SK-N-SH (cell line): ENCODE measurements around the gene SCNN1B. TPM values are rescaled to one million over a fixed set of nuclear protein-coding genes. Genes with fewer than 3 reads are reported as not detected.

Source experiments
- CTCF ChIA-PET: fragments of 300-600, 350-600 bp; formaldehyde crosslinking; extraction: SDS; loops from one replicate; lab custom pipeline; 2021; lab: Yijun Ruan, JAX
- POLR2A ChIA-PET: fragments of 350-600 bp; sonication (Branson Sonifier 250); formaldehyde crosslinking; extraction: SDS; loops from one replicate; lab custom pipeline; 2020; ENCODE audit warnings: antibody characterized with exemption, inconsistent platforms; lab: Yijun Ruan, JAX
- DNase-seq: peaks from one replicate; pipeline ENCODE4 v3.0.0; 2012
- H2AFZ ChIP-seq: fragments of 200-600 bp; sonication (generic); 2 replicates; pipeline ENCODE4 v1.8.1; 2016; ENCODE audit warnings: antibody characterized with exemption, mild to moderate bottlenecking, low read depth
- H3F3A ChIP-seq: fragments of 200-600 bp; sonication (generic); replicated peaks from 2 replicates; pipeline ENCODE3; 2016; ENCODE audit warnings: antibody characterized with exemption, mild to moderate bottlenecking; ENCODE audit not compliant: insufficient read depth
- H3K27ac ChIP-seq, 2 experiments: fragments of 200-500 bp in 1 of 2; fragments of 200-600 bp in 1 of 2; sonication (Bioruptor generic) in 1 of 2; sonication (generic), shearing (Covaris generic) in 1 of 2; 2 replicates each; pipeline versions ENCODE4 v1.5.1 to v1.6.1; 2014 to 2016; ENCODE audit warnings: low read depth in 2 of 2, inconsistent platforms in 1 of 2, low read length in 1 of 2, mild to moderate bottlenecking in 1 of 2, mixed read lengths in 1 of 2
- H3K27me3 ChIP-seq: fragments of 200-600 bp; sonication (generic), shearing (Covaris generic); 2 replicates; pipeline ENCODE4 v1.6.1; 2016; ENCODE audit warnings: mixed run types; ENCODE audit not compliant: insufficient read depth
- H3K36me3 ChIP-seq, 2 experiments: fragments of 200-500 bp in 1 of 2; fragments of 200-600 bp in 1 of 2; sonication (Bioruptor generic) in 1 of 2; sonication (generic) in 1 of 2; replicated peaks in 1 of 2; 2 replicates each; pipeline versions ENCODE3 to v1.5.1; 2014 to 2016; ENCODE audit warnings: low read length in 1 of 2, mild to moderate bottlenecking in 1 of 2; ENCODE audit not compliant: insufficient read depth in 2 of 2, control insufficient read depth in 1 of 2
- H3K4me1 ChIP-seq, 2 experiments: fragments of 200-500 bp in 1 of 2; fragments of 200-600 bp in 1 of 2; sonication (Bioruptor generic) in 1 of 2; sonication (generic), shearing (Covaris generic) in 1 of 2; 2 replicates each; pipeline versions ENCODE4 v1.5.1 to v1.6.1; 2014 to 2016; ENCODE audit warnings: low read depth in 1 of 2, low read length in 1 of 2, mixed run types in 1 of 2; ENCODE audit not compliant: insufficient read depth in 2 of 2, control insufficient read depth in 1 of 2
- H3K4me2 ChIP-seq: fragments of 200-600 bp; sonication (generic), shearing (Covaris generic); 2 replicates; pipeline ENCODE4 v1.6.1; 2017; ENCODE audit warnings: mixed run types
- H3K4me3 ChIP-seq, 2 experiments: fragments of 200-500 bp in 1 of 2; fragments of 200-600 bp in 1 of 2; sonication (Bioruptor generic) in 1 of 2; sonication (generic), shearing (Covaris generic) in 1 of 2; 2 replicates each; pipeline versions ENCODE4 v1.5.1 to v1.8.1; 2014 to 2016; ENCODE audit warnings: low read depth in 2 of 2, inconsistent platforms in 1 of 2, low read length in 1 of 2, mild to moderate bottlenecking in 1 of 2, mixed read lengths in 1 of 2, moderate library complexity in 1 of 2
- H3K79me2 ChIP-seq: fragments of 200-600 bp; sonication (generic); 2 replicates; pipeline ENCODE4 v1.8.1; 2017; ENCODE audit warnings: mild to moderate bottlenecking; ENCODE audit not compliant: insufficient read depth
- H3K9ac ChIP-seq: fragments of 200-600 bp; sonication (generic); 2 replicates; pipeline ENCODE4 v1.6.1; 2017; ENCODE audit warnings: mixed run types
- H3K9me2 ChIP-seq: fragments of 200-600 bp; sonication (generic); 2 replicates; pipeline ENCODE4 v1.6.1; 2017; ENCODE audit warnings: mixed run types
- H3K9me3 ChIP-seq: fragments of 200-600 bp; sonication (generic); 2 replicates; pipeline ENCODE4 v1.6.1; 2017; ENCODE audit warnings: mixed run types, mild to moderate bottlenecking, moderate library complexity
- H4K20me1 ChIP-seq: fragments of 200-600 bp; sonication (generic); 2 replicates; pipeline ENCODE4 v1.6.1; 2017; ENCODE audit warnings: mild to moderate bottlenecking, mixed run types; ENCODE audit not compliant: insufficient read depth
- CHD2 ChIP-seq: fragments of 150-350 bp; IDR thresholded peaks from 2 replicates; pipeline ENCODE4 v1.6.1; 2018; ENCODE audit warnings: low read length; ENCODE audit not compliant: partially characterized antibody
- ELF1 ChIP-seq: IDR thresholded peaks from 2 replicates; pipeline ENCODE4 v1.4.0; 2012
- EP300 ChIP-seq, 2 experiments: IDR thresholded peaks; 2 replicates each; pipeline versions ENCODE4 v1.4.0 to v1.6.1; 2012; ENCODE audit warnings: borderline replicate concordance in 1 of 2, low read depth in 1 of 2, low read length in 1 of 2
- EZH2phosphoT487 ChIP-seq: fragments of 200-600 bp; sonication (generic); IDR thresholded peaks from 2 replicates; pipeline ENCODE4 v1.6.1; 2017; ENCODE audit warnings: low read depth, mixed run types, mild to moderate bottlenecking, antibody characterized with exemption, moderate library complexity, borderline replicate concordance
- FOSL2 ChIP-seq: IDR thresholded peaks from 2 replicates; pipeline ENCODE4 v1.4.0; 2012; ENCODE audit warnings: low read depth, mild to moderate bottlenecking, moderate library complexity, borderline replicate concordance
- FOXJ3 ChIP-seq: sonication (generic); formaldehyde crosslinking; IDR thresholded peaks from 2 replicates; pipeline ENCODE4 v1.5.1; 2020; ENCODE audit warnings: mild to moderate bottlenecking, missing genetic modification reagents
- FOXM1 ChIP-seq: IDR thresholded peaks from 2 replicates; pipeline ENCODE4 v1.4.0; 2012; ENCODE audit warnings: low read depth, mild to moderate bottlenecking
- IRF3 ChIP-seq: fragments of 150-350 bp; IDR thresholded peaks from 2 replicates; pipeline ENCODE4 v1.6.1; 2016; ENCODE audit warnings: mild to moderate bottlenecking, low read depth, low read length
- JUND ChIP-seq: IDR thresholded peaks from 2 replicates; pipeline ENCODE4 v1.4.0; 2012
- MEF2A ChIP-seq: IDR thresholded peaks from 2 replicates; pipeline ENCODE4 v1.4.0; 2012; ENCODE audit warnings: low read depth, borderline replicate concordance
- MXI1 ChIP-seq: IDR thresholded peaks from 2 replicates; pipeline ENCODE4 v1.6.1; 2012; ENCODE audit warnings: mild to moderate bottlenecking, low read depth, low read length, improper control_type of control experiment
- NRF1 ChIP-seq: IDR thresholded peaks from 2 replicates; pipeline ENCODE4 v1.6.1; 2012; ENCODE audit warnings: low read depth, mild to moderate bottlenecking, low read length
- PBX3 ChIP-seq: IDR thresholded peaks from 2 replicates; pipeline ENCODE4; 2012
- POLR2AphosphoS5 ChIP-seq: IDR thresholded peaks from 2 replicates; pipeline ENCODE4 v1.6.1; 2012; ENCODE audit warnings: low read depth, low read length
- REST ChIP-seq: IDR thresholded peaks from 2 replicates; pipeline ENCODE4 v1.6.1; 2012; ENCODE audit warnings: mild to moderate bottlenecking, low read depth, low read length, moderate library complexity
- TAF1 ChIP-seq: IDR thresholded peaks from 2 replicates; pipeline ENCODE4 v1.6.1; 2012; ENCODE audit warnings: low read depth, mild to moderate bottlenecking, low read length, moderate library complexity, borderline replicate concordance
- TCF12 ChIP-seq: IDR thresholded peaks from 2 replicates; pipeline ENCODE4 v1.4.0; 2012
- TEAD4 ChIP-seq: IDR thresholded peaks from 2 replicates; pipeline ENCODE4 v1.4.0; 2012; ENCODE audit warnings: mild to moderate bottlenecking, borderline replicate concordance; ENCODE audit not compliant: insufficient read depth
- USF1 ChIP-seq: IDR thresholded peaks from 2 replicates; pipeline ENCODE4 v1.4.0; 2012; ENCODE audit warnings: low read depth, borderline replicate concordance
- YY1 ChIP-seq: IDR thresholded peaks from 2 replicates; pipeline ENCODE4 v1.4.0; 2012; ENCODE audit warnings: low read depth, mild to moderate bottlenecking
- ZBTB33 ChIP-seq: IDR thresholded peaks from 2 replicates; pipeline ENCODE4 v1.4.0; 2012; ENCODE audit warnings: low read depth, borderline replicate concordance
- WGBS: methylation state at CpG from one replicate; pipeline ENCODE4 v1.1.6; 2017; ENCODE audit warnings: low lambda C conversion rate; 5-methylcytosine and 5-hydroxymethylcytosine counted together
- polyA plus RNA-seq, 3 experiments: library from polyadenylated mRNA; depleted of rRNA; stranded (reverse); fragments of >200 nt; gene quantifications; 2 replicates each; pipeline ENCODE4 v1.2.3, GENCODE V29; 2012

Gene SCNN1B
- polyA plus RNA-seq, 1 of the 3 experiments (the other 2 are of a cell fraction): not detected

- CTCF ChIA-PET: no interaction called here
- TF ChIP-seq YY1 (no peak), PBX3 (no peak), FOSL2 (no peak), EP300 (IDR thresholded peaks at IDR 0.05; ENCODE audit: borderline replicate concordance in 1 of 2, low read depth in 1 of 2, low read length in 1 of 2) (no peak), JUND (no peak), MXI1 (no peak), ELF1 (no peak), CHD2 (no peak), NRF1 (no peak), USF1 (no peak), IRF3 (no peak)
- TF ChIP-seq, all 33 proteins: peak for 0
- H4K20me1 ChIP-seq: no peaks in the 10 kb centered on the region
- no peak overlapping the region for H3K9ac ChIP-seq
- H3K79me2 ChIP-seq: no peaks in the 10 kb centered on the region
- no peak for DNase-seq
- no peaks in the 10 kb centered on the region for H3K27me3 ChIP-seq
- H3K36me3 ChIP-seq: no peaks in the 10 kb centered on the region
- H3K4me2 ChIP-seq: no peak overlapping the region
- no peak overlapping the region for H3K4me3 ChIP-seq
- 54% methylated on average over 2 of the region's 2 CpGs for WGBS
- H2AFZ ChIP-seq: no peak overlapping the region
- no peaks in the 10 kb centered on the region for H3K9me2 ChIP-seq
- H3K27ac ChIP-seq: no peak overlapping the region
- no peaks in the 10 kb centered on the region for H3K9me3 ChIP-seq
- H3K4me1 ChIP-seq: no peaks in the 10 kb centered on the region
- H3F3A ChIP-seq: no peaks in the 10 kb centered on the region
- POLR2A ChIA-PET: no interaction called here
These were observed 15.6 kb downstream of the SCNN1B start for GRCh38 chr16:23317751-23318150.

GRCh38 chr16:23318639-23319038, 16.5 kb downstream of the SCNN1B start:
- CTCF ChIA-PET: interaction anchor here (1.4 kb wide), 1 partner anchor 137 kb away, joined by 3 read pairs; no protein-coding TSS in a partner anchor
- Histone ChIP-seq H3K79me2 (no peaks in the 10 kb centered on the region), H4K20me1 (no peaks in the 10 kb centered on the region), H3K9ac (no peak overlapping the region), H3K27me3 (no peaks in the 10 kb centered on the region), H3K9me3 (no peaks in the 10 kb centered on the region), H3F3A (no peaks in the 10 kb centered on the region), H3K4me1 (no peaks in the 10 kb centered on the region), H3K4me3 (no peak overlapping the region)
- DNase-seq: no peak
- POLR2A ChIA-PET: no interaction called here
- TF ChIP-seq NRF1 (no peak), FOXM1 (no peak), TAF1 (no peak), TCF12 (no peak), EZH2phosphoT487 (no peak), REST (no peak), TEAD4 (no peak), POLR2AphosphoS5 (no peak), FOXJ3 (CRISPR knock-in tag) (no peak), ELF1 (no peak), EP300 (IDR thresholded peaks at IDR 0.05; ENCODE audit: borderline replicate concordance in 1 of 2, low read depth in 1 of 2, low read length in 1 of 2) (no peak), MEF2A (no peak), ZBTB33 (no peak)
- TF ChIP-seq, all 33 proteins: peak for 0
- WGBS: 20% methylated on average over 1 of the region's 2 CpGs
- Histone ChIP-seq H3K27ac (no peak overlapping the region), H3K9me2 (no peaks in the 10 kb centered on the region), H2AFZ (no peak overlapping the region), H3K4me2 (no peak overlapping the region), H3K36me3 (no peaks in the 10 kb centered on the region)
